ENCODE data around the gene SDR39U1.
"Not testable (repeated sequence)": the region's sequence is repeated elsewhere in the genome, so short reads cannot be mapped to it uniquely, and the experiment has no call there.

Gene SDR39U1

GRCh38 chr14:24461336-24461735, 18.8 kb upstream of the SDR39U1 start:
- no peak for DNase-seq (ENCODE audit: low read depth, low spot score)
- no peak for TF ChIP-seq CTCF (IDR thresholded peaks at IDR 0.05; ENCODE audit: insufficient read depth, low read length, missing control alignments)
- no peak overlapping the region for H3K4me3 ChIP-seq (ENCODE audit: low read depth, low read length)
- ChIA-PET CTCF (no interaction called here), POLR2A (no interaction called here)

- TF ChIP-seq CTCF (IDR thresholded peaks at IDR 0.05; ENCODE audit: insufficient read depth, low read length, missing control alignments) = no peak
- ChIA-PET CTCF (interaction anchor here (1.4 kb wide), 1 partner anchor 27 kb away, joined by 4 read pairs; no protein-coding TSS in a partner anchor), POLR2A (no interaction called here)
- H3K4me3 ChIP-seq (ENCODE audit: low read depth, low read length) = no peak overlapping the region
- no peak for DNase-seq (ENCODE audit: low read depth, low spot score)
These were observed 16.8 kb upstream of the SDR39U1 start for GRCh38 chr14:24459331-24459730.

GRCh38 chr14:24458736-24459135, 16.2 kb upstream of the SDR39U1 start:
- no peak for TF ChIP-seq CTCF (IDR thresholded peaks at IDR 0.05; ENCODE audit: insufficient read depth, low read length, missing control alignments)
- ChIA-PET CTCF (no interaction called here), POLR2A (no interaction called here)
- H3K4me3 ChIP-seq (ENCODE audit: low read depth, low read length) = no peak overlapping the region
- DNase-seq (ENCODE audit: low read depth, low spot score) = no peak

- CTCF ChIA-PET = interaction anchor here (0.6 to 0.9 kb wide), 2 partner anchors 123 to 242 kb away, joined by 3 to 4 read pairs; no protein-coding TSS in a partner anchor
- TF ChIP-seq CTCF (IDR thresholded peaks at IDR 0.05; ENCODE audit: insufficient read depth, low read length, missing control alignments) = no peak
- H3K4me3 ChIP-seq (ENCODE audit: low read depth, low read length) = no peak overlapping the region
- POLR2A ChIA-PET = no interaction called here
- no peak for DNase-seq (ENCODE audit: low read depth, low spot score)
These were observed 14.4 kb upstream of the SDR39U1 start for GRCh38 chr14:24456980-24457379.

- CTCF ChIA-PET; POLR2A ChIA-PET; DNase-seq (ENCODE audit: low read depth, low spot score); H3K4me3 ChIP-seq (ENCODE audit: low read depth, low read length): not testable (repeated sequence)
These were observed 8.3 kb upstream of the SDR39U1 start for GRCh38 chr14:24450828-24451227.

- H3K4me3 ChIP-seq (ENCODE audit: low read depth, low read length) = peak overlapping the region; percentile 98
- POLR2A ChIA-PET = interaction anchor here (2.5 kb wide), 1 partner anchor 12 kb away, joined by 25 read pairs; the partner anchor contains the start of gene KHNYN
- CTCF ChIA-PET = interaction anchor here (1.1 to 33.5 kb wide), 4 partner anchors 11 to 138 kb away, joined by 4 to 1633 read pairs (median 226); partner anchors contain the start of genes ADCY4, CBLN3, CIDEB and DHRS1
- no peak for TF ChIP-seq CTCF (IDR thresholded peaks at IDR 0.05; ENCODE audit: insufficient read depth, low read length, missing control alignments)
- no peak for DNase-seq (ENCODE audit: low read depth, low spot score)
These were observed 583 bp upstream of the SDR39U1 start for GRCh38 chr14:24443053-24443665.

- peak overlapping the region; percentile 98 for H3K4me3 ChIP-seq (ENCODE audit: low read depth, low read length)
- CTCF ChIA-PET = interaction anchor here (0.9 to 33.5 kb wide), 7 partner anchors 10 to 136 kb away, joined by 3 to 1633 read pairs (median 8); partner anchors contain the start of genes ADCY4, CBLN3, CIDEB and DHRS1
- POLR2A ChIA-PET = interaction anchor here (0.7 to 2.5 kb wide), 5 partner anchors 11 to 200 kb away, joined by 3 to 25 read pairs (median 4); partner anchors contain the start of genes KHNYN and TINF2
- TF ChIP-seq CTCF (IDR thresholded peaks at IDR 0.05; ENCODE audit: insufficient read depth, low read length, missing control alignments) = no peak
- DNase-seq (ENCODE audit: low read depth, low spot score) = no peak
These were observed 704 bp downstream of the SDR39U1 start for GRCh38 chr14:24441904-24442239.

All from AG04449 (cell line).